T-helper 22 cell (primary cell): Measurements from ENCODE around the gene KIAA1614.
"Not testable (repeated sequence)": the region's sequence is repeated elsewhere in the genome, so short reads cannot be mapped to it uniquely, and the experiment has no call there.

Experiments
- DNase-seq: peaks from one replicate; pipeline ENCODE4 v3.0.0-alpha.2; 2020; ENCODE audit warnings: low read depth

KIAA1614 gene

DNA sequence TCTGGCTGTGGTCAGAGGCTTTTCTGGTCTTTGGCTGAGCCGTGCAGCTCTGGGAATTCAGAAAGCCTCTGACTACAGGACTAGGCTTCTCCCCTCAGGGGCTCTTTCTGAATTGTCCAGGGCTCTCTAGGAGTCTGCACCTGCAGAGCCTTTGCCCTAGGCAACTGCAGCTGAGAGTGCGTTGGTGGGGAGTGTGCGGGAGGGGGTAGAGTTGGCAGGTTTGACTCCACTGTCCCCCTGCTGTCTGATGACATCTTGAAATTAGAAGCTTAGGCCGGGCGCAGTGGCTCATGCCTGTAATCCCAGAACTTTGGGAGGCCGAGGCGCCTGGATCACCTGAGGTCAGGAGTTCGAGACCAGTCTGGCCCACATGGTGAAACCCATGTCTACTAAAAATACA lies 32.9 kb downstream of the KIAA1614 start:
- DNase-seq, result no peak

DNA sequence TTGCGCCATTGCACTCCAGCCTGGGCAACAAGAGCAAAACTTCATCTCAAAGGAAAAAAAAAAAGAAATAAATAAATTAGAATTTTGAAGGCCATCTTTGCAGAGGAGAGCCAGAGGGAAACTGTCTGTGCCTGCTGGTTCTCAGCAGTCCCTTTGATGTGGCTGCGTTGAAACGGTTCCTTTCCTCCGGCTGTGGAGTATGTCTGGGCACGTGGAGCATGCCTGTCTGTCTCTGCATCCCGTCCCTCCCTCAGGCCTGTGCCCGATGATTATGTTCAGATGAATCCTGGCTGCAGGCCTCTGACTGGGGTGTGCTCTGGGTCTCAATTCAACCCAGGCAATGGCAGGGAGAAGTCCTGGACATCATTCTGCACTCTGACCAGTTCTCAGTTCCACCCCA lies 33.4 kb downstream of the KIAA1614 start:
- DNase-seq, result no peak

DNA sequence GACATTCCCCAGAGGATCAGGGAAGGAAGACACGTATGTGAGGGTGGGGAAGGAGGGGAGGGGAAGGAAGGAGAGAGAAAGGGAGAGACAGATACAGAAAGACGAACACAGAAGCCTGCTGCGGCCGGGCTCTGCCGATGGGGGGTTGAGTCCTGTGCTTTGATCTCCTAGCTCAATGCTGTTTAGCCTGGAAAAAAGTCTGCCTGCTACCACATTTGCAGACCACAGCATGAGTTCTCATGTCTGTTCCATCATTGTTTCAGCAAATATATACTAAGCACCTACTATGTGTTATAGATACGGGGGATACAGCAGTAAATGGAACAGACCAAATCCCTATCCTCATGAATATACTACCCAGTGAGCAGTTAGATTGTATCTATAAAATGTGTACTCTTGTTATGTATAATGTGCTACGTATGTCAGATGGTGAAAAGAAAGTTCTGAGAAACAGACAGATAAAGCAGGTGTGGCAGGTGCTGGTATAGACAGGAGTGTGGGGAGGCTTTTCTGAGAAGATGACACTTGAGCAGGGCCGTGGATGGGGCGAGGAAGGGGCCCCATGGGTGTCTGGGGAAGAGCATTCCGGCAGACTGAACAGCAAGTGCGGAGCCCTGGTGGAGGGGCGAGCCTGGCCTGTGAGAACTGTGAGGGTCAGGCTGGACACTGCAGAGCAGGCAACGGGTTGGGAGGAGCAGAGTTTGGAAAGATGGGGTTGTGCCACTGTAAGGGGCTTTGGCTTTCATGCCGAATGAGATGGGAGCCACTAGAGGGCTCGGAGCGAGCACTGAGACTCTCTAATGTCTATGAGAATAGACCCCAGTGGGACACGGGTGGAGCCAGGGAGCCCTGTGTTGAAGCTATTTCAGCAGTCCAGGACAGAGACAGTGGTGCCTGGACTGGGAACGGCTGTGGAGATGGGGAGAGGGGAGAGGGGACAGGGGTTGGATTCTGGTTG lies 34.1 kb downstream of the KIAA1614 start:
- no peak for DNase-seq

DNA sequence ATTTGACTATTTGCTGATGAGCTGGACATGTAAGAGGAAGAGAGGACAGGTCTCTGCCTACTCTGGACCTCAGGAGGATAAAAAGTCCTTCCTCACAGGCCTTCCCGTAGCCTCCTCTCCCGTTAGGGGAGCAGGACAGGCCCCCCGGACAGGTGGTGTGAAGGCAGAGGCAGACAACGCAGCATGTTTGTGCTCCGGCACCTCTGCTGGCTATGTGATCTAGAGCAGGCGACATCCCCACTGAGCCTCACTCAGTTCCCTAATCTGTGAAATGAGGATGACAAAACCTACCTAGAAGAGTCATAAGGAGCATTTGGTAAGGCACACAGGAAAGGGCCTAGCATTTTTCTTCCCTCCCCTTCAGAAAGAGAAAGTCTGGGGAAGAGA lies 34.8 kb downstream of the KIAA1614 start:
- no peak for DNase-seq

DNA sequence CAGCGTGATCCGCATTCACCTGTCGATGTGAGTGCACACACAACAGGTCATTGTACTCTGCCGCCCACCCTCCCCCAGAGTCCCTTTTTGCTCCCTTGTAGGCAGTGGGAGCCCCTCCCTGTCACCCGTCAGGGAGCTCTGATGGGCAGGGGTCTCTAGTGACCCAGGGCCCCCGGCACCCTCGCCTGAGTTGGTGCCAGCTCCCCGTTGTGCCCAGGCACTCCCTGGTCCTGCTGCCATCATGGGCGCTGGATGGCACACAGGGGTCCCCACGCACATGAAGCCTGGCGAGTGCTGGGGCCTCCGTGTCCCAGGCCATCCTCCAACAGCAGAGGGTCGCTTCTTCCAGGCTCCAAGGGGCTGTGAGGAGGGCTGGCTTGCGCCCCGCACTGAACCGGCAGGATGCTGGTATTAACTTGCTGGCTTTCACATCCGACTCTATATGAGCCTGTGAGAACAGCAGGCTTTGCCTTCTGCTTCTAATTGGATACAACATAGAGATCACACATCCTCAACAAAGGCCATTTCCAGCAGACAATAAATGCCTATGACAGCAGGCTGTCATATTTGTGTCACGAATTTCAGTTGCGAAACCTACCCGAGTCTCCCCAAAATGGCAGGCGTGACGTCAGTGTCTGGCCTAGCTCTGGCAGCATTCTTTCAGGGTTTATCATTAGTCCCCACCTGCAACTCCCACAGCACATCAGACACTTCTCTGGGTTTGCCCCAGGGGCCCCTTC lies 35.4 kb downstream of the KIAA1614 start:
- DNase-seq, result no peak

DNA sequence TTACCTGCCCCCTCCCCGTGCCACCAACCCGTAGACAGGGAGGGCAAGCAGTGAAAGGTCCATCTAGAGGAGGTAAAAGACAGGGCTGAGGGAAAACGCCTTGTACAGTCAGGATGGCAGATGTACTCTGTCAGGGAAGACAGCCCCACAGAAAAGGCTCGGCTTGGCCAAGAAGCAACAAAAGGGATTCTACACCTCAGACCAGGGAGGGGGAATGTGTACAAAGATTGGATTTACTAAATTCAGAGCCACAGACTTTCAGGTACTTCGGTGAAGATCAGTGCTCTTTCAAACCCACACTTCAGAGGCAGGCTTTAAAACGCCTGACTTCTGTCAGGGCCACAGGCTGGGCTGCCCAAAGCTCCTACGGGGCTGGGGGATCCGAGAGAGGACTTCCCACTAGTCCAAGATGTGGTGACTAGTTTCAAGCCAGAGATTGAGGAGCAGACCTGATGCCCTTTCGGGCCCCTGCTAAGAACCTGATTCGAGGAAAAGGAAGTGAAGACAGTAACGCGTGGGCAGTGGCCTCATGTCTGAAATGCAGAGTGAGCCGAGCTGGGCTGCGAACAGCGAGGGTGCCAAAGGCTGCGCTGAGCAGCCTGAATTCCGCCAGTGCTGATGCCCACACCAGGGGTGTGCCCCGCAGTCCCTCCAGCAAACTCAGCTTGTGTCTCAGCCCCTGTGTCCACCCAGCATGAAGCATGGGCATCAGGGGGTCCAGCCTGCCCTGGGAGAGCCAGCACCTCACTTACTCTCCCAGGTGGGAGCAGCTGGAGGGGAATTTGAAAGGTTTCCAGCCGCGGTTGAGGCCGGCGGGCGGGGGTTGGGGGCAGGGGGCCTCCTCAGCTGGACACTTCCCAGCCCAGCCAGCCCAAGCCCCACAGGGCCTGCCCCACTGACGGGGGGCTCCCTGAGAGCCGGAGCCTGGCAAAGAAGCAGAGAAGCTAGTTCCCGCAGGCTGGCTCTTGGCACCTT lies 36.2 kb downstream of the KIAA1614 start:
- no peak for DNase-seq

DNA sequence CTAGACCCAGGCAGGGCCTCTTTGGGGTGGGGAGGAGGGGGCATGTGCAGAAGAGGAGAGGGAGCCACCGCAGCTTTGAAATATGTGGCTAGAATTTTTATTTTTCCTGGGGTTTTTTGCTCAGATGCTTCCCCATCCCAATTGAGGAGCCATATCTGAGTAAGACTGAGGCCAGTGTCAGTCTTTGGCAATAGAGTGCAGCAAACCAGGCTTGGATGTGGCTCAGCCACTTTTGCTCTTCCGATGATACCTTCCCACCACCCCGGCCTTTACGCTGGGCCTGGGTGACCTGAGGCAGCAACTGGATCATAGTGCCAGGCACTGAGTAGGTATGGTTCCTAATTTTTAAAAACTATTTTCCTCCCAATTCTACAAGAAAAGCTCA lies 36.9 kb downstream of the KIAA1614 start:
- no peak for DNase-seq

DNA sequence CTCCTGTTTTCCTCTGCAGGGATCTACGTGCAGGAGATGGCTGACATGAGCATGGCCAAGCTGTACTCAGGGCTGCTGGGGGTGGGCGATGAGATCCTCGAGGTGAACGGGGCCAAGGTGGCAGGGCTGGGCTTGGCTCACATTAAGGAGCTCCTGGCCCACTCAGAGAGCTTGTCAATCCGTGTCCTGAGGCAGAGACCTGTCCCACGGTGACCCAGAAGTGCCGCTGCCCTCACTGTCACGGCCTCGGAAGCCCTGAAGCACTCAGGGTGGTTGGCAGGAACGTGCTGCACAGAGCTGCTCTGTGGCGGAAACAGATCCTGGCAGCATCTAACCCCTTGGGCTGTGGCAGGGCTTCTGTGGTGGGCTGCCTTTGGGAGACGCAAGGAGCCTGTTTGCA lies 37.6 kb downstream of the KIAA1614 start:
- no peak for DNase-seq

DNA sequence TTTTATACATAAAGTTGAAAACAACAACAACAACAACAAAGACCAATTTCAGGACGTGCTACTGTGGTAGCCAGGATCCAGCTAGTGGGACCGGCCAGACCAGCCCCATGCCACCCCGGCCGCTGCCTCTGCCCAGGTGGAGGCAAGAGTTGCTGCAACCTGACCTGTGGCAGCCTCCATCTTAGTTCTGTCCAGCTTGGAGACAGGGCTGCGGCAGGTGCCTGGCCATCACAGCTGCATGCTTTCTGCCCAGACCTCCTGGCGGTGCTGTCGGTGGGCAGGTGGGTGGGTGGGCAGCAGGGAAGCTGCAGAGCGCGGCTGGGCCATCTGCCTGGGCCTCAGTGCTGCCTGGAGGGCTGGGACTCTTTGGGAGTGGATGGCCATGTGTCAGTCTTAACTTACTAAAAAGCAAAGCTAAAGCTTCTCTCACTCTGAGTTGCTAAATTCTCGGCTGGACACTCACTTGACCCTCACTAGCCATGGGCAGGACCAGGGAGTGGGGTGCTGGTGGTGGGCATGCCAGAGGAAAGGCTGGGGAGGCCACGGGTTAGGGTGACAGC lies 38.6 kb downstream of the KIAA1614 start:
- no peak for DNase-seq

DNA sequence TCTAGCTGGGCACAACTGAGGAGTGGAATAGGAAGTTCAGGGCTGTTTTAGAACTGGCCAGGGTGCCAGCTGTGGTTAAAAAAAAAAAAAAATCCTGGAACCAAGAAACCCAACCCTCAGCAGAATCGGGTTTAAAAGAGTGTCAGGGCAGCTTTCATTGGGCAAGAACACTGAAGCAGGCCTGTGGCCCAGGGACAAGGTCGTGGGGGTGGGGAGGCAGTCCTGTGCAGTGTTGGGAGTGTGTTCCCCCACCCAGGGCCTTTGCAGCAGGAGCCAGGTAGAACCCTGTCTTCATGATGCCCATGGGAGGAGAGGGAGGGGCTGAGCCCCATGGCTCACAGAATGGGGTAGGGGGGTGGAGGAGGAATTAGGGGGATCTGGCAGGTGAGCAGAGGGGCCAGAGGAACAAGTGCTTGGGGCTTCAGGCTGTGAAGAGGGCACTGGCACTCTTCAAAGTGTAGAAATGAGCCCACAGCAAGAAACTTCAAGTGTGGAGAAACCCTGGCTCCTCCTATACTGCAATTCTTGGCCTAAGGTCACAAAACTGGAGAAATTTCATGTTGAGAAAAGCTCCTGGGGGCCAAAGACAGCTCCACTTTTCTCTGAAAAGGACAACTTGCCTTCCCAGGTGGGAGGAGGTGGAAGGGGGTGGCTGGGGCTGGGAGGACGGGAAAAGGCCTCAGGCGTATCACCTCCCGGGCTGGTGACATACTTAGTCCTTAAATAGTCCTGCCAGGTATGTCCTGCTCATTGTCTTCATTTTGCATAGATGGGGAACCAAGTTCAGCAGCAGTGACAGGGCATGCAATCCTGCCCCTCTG lies 39.3 kb downstream of the KIAA1614 start:
- DNase-seq, result no peak

DNA sequence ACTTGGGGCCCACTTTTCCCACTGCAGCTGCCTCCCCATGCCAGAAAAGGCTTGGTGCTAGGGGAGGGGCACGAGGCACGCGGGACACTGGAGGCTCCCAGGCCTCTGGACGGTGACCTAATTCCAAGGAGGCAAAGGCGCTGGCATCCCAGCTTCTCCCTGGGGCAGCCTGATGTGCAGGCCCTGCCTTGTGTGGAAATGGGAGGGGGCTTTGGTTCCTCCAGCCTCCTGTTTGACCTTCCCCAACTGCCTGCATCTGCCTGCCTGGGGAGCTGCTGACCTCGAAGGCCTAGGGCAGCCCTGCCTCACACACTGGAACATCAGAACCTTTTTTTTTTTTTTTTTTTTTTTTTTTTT lies 39.9 kb downstream of the KIAA1614 start:
- DNase-seq, result no peak

DNA sequence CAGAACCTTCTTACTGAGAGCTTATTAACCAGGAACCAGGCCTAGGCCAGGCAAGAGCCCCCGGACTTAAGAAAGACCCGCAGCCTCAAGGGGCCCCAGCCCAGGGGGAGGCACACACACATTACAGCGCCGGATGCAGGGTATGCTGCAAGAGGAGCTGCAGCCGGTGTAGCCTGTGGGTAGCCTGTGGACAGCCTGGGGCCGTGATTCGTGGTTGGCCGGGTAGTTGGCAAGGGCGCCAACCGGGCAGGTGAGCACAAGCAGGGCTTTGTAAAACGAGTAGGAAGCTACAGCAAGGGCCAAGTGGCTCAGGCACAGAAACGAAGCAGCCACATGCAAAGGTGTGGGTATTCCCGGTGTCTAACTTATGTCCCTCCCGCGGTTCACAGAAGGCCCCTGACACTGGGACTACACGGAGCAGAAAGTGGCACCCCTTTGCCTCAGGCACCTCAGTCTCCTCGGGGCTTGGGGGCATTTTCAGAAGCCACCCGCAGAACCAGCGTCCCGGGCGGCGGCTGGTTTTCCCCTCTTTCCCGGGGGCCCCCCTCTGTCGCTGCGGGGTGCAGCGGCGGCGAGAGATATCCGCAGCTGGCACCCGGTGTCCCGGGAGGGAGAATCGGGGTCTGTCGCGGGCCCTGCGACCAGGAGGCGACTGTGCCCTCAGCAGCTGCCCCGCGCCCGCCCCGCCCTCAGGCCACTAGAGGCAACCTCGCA lies 40.8 kb downstream of the KIAA1614 start:
- no peak for DNase-seq

DNA sequence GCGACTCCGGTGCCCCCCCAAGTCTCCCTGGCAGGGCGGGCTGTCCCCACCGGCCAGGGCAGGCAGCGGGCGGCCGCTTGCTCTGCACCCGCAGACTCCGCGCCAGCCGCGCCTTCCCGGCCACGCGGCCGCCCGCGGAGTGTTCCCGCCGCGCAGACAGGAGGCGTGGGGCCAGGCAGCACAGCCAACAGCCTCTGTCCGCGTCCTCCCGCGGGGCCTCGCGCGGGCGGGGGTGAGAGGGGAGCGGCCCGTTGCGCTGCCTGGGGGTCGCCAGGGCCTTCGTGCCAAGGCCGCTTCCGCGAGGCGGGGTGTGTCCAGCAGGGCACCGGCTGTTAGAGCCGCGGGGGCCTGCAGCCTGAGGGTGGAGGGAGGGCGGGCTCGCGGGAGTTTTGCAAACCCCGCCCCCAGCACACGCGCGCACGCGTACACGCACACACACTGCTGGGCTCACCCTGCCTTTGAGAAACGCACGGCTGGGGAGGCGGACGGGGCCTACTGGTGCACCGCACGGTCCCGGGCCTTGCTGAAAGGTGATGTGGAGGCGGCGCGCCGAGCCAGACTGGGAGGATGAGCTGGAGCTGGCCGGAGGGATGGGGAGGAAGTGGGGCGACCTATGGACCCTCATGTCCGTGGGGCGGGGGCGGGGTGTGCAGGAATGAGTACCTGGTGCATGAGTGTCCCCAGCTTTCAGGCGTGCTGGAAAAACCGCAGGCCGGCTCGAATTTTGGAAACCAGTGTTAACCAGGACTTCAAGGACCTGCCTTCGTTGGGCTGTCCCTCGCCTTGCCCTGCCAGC lies 41.5 kb downstream of the KIAA1614 start:
- DNase-seq, result peak; percentile 42

DNA sequence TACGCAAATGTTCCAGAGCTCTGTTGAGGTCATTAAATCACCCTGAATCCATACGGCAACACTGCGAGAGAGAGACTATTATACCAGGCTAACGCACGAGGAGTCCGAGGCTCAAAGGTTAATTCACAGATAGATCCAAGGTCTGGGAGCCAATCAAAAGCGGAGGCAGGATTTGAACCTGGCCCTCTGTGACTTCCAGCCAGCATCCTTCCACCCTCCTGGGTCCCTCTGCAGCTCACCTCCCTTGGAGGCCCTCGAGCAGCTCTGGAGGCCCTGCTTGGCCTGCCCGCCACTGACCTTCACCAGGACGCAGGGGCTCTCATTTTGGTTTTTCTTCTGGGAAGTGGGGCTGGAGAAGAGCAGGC lies 42.1 kb downstream of the KIAA1614 start:
- DNase-seq, result no peak

DNA sequence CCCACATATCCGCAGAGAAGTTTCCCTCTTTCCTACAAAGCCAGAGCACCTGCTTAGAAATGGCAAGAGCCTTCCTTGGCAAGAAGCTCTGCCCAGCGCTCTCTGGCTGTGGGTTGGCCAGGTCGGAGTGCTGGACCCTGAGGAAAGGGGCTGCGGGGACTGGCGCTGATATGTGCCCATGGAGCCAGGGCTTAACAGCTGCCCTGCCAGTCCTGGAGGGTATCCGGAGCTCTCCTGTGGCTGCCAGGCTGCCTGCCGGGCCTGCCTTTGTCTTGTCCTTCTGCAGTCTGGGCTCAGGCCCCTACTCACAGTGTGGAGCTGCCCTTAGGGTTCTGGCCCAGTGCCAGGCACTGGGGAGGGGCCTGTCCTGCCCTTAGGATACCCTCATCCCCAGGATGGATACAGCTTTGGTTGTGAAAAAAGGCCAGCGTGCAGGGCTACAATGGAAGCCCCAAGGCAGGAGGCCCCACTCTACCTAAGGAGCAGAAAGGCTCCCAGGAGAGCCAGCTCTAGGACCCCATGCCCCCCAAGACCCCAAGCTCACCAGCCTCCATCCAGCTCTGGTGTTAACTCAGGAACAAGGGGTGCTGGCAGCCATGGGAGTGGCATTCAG lies 43.4 kb downstream of the KIAA1614 start:
- no peak for DNase-seq

DNA sequence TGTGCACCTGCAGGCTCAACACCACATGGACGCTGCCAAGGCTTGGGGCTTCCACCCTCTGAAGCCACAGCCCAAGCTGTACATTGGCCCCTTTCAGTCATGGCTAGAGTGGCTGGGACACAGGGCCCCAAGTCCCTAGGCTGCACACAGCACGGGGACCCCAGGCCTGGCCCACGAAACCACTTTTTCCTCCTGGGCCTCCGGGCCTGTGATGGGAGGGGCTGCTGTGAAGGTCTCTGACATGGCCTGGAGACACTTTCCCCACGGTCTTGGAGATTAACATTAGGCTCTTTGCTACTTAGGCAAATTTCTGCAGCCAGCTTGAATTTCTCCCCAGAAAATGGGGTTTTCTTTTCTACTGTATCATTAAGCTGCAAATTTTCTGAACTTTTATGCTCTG lies 46.9 kb downstream of the KIAA1614 start:
- not testable (repeated sequence) for DNase-seq

DNA sequence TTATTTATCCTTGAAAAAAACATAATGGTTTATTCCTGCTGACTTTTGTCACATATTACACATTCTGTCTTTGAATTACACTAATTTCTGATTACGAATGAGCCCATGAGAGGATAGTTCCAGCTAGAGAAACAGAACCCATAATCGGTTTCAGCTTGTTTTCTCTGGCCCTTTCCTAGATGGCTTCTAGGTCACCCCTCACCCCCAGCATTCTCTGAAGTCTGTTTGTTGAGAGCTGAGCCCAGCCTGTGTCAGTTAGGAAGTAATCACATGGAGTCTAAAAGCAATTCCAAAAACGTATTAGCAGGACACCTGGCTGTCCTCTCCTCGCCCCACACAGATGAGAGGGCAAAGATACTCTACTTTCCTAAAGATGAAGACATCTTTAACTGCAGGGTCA lies 48.9 kb downstream of the KIAA1614 start:
- no peak for DNase-seq

DNA sequence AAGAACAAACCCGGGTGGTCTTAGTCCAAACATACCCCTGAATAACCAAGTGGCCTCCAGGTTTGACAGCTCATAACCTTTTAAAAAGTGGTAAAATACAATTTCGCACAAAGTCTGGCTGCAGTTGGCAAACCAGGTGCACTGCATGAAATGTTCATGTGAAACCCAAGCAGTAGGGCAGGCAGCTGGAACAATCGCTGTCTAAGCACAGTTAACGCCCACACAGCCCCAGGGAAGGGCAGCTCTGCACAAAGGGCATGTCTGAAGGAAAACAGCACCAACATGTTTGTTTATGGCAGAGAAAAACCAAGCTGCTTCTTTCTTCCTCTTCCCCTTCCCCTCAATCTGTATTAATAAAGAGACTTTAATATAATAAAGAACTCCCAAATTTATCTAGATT lies 49.5 kb downstream of the KIAA1614 start:
- DNase-seq, result no peak

DNA sequence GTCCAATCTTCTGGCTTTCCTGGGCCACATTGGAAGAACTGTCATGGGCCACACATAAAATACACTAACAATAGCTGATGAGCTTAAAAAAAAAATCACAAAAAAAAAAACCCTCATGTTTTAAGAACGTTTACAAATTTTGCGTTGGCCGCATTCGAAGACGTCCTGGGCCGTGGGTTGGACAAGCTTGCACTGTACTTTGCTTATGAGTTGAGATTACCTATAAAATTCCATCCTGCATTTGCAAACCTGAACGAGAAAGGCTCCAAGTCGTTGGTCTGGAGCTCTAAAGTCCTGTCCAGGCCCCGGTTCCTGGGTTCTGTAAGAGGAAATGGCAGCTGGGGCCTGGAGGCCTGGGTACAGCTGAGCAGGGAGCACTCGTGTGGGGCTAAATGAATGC lies 51.4 kb downstream of the KIAA1614 start:
- no peak for DNase-seq
